GM18858 (cell line): ENCODE measurements around the gene CYP1A1.
"Not testable (repeated sequence)": the region's sequence is repeated elsewhere in the genome, so short reads cannot be mapped to it uniquely, and the experiment has no call there.

Experiments
- ATAC-seq: cut with Tn5 transposase; IDR thresholded peaks from one replicate; pipeline ENCODE4 v1.9.1; 2021; ENCODE audit not compliant: unreplicated experiment

The CYP1A1 gene

GRCh38 chr15:74725225-74725774 lies at the start of gene CYP1A1:
Gene CYP1A1, minus strand, starts transcription at chr15:74725528. Its CDS starts 2,431 bp downstream, at chr15:74723097.
- no peak for ATAC-seq

GRCh38 chr15:74773731-74774252 lies 48.5 kb upstream of the CYP1A1 start:
- ATAC-seq, result no peak

- ATAC-seq, result no peak
Measured at GRCh38 chr15:74773329-74773728, 48.0 kb upstream of the CYP1A1 start.

DNA sequence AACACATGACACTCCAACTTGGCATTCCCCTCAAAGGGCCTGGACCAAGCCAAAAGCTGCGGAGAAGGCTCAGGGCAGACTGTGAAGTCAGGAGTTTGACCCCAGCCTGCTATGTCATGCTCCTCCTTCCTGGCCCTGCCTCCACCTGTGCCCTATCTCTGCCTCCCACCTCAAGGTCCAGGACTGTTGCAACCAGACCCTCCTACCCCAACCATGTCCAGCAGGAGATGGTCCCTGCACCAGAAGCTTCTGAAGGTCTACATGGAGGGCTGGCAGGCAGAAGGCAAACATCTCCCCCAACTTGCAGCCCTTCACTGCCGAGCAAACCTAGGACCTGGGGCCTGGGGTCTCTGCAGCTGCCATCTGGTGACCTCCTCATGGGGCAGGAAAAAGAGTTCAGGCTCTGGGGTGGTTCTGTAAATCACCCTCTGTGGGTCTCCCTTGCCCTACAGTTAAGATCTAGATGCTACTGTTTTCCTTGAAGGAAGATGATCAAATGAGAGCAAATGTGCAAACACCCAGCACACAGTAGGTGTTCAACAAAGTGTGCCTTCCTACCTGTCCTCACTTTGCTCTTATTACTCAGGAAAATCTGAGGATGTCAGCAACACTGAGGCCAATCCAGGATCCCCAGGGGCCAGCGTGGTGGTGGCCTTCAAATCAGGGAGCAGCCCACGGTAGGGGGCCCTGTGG lies 45.0 kb upstream of the CYP1A1 start:
- ATAC-seq, result no peak

DNA sequence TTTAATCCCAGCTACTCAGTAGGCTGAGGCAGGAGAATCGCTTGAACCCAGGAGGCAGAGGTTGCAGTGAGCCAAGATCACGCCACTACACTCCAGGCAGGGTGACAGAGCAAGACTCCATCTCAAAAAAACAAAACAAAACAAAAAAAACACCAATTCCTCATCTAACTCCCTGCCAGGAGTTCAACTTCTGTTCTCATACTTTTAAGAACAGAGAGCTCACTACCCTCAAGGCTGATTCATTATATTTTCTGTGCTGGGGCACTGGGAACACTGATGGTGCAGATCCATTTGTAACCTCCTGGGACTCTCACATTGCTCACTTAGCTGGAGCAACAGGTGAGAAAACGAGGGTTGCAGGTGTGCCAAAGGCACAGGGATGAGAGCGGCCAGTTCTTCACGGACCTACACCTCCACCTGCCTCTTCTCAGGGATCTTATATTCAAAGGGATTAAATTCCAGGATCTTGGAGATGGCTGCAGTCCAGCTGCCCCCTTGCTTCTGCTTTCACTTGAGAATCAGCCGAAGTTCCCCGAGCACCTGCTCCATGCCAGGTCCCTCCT lies 44.2 kb upstream of the CYP1A1 start:
- ATAC-seq, result no peak

GRCh38 chr15:74768771-74769342 lies 43.5 kb upstream of the CYP1A1 start:
- no peak for ATAC-seq

GRCh38 chr15:74768099-74768770 lies 42.9 kb upstream of the CYP1A1 start:
- ATAC-seq, result no peak

DNA sequence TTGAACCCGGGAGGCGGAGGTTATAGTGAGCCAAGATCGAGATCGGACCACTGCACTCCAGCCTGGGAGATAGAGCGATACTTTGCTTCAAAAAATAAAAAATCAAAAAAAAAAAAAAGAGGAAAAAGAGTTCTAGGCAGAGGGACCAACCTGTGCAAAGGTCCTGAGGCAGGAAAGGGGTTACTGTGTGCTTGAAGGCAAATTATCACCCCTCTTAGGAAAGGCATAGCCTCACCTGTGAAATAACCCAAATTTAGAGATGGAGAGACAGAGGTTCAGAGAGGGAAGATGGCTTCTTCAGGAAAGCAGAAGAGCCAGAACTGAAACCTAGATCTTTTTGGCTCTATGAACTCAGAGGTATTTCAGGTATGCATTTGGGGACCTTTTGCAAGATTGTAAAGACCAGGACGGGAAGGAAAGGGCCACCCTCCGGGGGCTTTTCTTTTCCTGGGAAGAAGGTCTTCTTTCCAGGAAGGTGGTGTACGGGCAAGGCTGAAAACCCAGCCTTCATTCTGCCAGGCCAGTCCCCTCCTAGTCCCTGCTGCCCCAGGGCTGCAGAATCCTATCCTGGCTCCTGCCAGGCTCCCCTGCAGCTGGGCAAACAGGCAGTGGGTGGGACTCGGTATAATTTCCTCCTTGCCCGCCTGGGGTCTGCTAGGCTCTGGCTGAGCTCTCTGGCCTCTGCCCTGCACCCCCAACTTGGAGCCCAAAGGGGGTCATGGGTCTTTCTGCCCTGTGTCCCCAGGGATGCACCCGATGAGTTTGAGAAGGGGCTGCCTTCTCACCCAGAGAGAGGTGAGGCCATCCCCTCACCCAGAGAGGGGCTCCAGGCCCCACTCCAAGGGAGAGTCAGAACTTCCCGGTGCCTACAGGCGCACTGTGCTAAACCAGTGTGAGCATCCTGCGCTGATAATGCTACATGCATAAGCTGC lies 42.1 kb upstream of the CYP1A1 start:
- no peak for ATAC-seq

DNA sequence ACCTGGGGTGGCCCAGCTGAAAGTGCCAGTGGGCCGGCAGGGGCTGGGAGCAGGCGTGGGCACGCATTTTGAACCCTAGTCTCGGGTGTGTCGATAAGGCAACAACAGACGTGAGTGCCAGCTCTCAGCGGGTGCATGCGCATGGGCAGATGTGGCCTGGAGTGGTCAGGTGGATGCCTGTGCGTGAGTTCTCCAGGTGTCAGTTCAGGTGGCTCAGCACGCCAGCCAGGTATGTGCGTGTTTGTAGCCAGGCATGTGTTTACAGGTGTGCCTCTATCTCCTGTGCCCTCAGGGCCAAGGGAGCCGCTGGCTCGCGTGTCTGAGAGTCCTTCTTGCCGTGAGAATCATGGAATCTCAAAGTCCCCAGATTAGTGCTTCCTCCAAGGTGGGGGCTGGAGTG lies 38.1 kb upstream of the CYP1A1 start:
- ATAC-seq, result no peak

DNA sequence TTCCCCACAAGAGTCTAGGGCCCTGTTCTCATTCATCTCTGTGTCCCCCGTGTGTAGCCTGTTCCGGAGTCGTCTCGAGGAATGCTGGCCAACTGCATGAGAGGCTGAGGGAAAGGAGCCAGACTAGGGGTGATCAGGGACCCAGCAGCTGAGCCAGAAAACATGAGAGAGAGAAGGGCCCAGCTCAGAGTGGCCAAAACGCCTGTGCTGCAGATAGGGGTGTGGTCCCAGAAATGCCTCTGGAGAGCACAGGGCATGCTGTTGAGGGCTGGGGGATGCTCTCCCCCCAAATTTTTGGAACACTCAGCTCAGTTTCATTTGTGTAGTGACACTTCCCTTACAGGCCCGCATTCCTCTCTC lies 37.4 kb upstream of the CYP1A1 start:
- ATAC-seq, result no peak

DNA sequence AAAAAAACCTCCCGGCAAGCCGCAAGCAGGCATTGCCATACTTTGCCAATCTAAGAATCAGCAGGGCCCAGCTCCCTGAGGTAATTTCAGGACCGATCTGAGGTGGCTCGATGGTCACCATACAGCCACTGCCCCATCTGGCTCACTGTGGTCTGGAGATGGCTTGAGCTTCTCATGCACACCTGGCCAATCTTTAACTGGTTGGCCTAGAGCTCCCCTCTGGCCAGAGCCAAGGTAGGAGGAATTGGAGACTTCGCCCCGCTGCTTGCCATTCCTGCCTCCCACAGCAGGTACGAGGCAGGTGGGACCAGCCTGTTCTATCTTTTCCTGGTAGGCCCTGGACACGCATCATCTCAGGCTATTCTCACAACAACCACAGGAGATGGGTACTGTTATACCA lies 33.4 kb upstream of the CYP1A1 start:
- no peak for ATAC-seq

GRCh38 chr15:74754593-74755215 lies 29.4 kb upstream of the CYP1A1 start:
- no peak for ATAC-seq

DNA sequence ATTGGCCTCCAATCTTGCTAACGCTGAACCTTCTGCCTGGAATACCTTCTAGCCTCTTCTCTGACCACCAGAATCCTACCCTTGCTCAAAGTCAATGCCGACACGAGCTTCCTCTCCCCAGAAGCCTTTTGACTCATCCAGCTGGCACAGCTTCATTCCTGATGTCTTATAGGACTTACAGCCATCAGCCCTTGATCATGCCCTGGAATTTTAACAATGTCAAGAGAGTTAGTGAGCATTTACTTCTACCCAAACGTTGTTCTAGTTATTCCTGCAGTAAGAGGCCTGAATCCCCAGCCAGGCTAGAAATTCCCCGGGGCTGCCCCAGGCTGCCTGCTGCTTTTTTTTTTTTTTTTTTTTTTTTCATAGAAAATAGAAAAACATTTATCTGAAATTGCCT lies 27.2 kb upstream of the CYP1A1 start:
- ATAC-seq, result no peak

DNA sequence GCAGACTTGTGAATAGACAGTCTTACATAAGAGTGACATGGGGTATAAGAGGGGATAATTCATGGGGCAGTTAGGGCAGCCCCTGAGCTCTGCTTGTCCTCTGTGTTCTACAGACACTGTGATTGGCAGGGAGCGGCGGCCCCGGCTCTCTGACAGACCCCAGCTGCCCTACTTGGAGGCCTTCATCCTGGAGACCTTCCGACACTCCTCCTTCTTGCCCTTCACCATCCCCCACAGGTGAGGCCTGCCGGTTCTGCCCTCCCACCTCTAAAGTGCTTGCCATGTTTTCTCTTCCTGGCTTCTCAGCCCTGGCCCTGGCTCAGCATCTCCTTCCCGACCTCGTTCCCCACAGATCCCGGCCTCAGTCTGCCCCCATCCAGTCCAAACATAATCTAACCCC lies 26.7 kb upstream of the CYP1A1 start:
- no peak for ATAC-seq

DNA sequence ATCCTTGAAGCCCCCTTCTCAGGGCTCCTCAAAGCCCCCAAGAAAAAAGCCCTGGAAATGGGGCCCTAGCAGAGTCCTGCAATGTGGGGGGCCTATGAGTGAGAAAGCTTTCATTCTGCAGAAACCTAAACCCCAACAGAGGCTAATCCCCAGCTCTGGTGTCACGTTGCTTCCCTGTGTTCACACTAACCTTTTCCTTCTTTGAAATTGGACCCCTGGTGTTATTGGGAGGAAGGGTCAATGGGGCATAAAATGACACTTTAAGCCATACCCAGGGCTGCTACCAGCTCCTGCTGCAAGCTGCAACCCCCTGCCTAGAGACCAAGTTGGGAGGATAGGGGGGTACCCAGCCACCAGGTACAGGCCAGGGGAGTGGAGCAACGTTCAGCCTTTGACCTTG lies 25.4 kb upstream of the CYP1A1 start:
- ATAC-seq, result no peak

GRCh38 chr15:74749832-74750231 lies 24.5 kb upstream of the CYP1A1 start:
- no peak for ATAC-seq

GRCh38 chr15:74748322-74748946 lies 23.1 kb upstream of the CYP1A1 start, which contains the start of gene CYP1A2:
Gene CYP1A2, plus strand, starts transcription at chr15:74748845. Its CDS starts 894 bp downstream, at chr15:74749739.
- ATAC-seq, result no peak

GRCh38 chr15:74746389-74746788 lies 21.1 kb upstream of the CYP1A1 start:
- ATAC-seq, result no peak

DNA sequence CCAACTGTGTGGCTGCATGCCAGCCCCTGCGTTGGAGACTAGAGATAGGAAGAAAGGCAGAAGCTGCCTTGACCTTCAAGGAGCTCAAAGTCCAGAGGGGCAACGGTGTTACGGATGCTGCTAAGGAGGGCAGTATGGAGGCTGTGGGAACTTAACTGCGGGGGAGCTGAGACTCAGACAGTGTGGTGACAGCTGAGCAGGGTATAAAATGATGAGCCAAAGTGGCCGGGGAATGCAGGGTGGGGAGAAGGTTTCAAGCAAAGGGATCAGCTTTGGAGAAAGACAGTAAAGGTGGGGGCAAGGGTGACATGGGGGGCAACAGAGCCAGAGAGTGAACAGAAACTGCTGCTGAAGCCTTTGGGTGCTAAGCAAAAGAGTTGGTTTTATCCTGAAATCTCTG lies 17.1 kb upstream of the CYP1A1 start:
- ATAC-seq, result no peak

GRCh38 chr15:74738239-74738638 lies 12.9 kb upstream of the CYP1A1 start:
- not testable (repeated sequence) for ATAC-seq
